DMS 273 (cell line): ENCODE data around the gene PITHD1.
"Not testable (repeated sequence)": the region's sequence is repeated elsewhere in the genome, so short reads cannot be mapped to it uniquely, and the experiment has no call there.

Experiments
- DNase-seq: peaks from one replicate; lab custom pipeline; 2025; ENCODE audit not compliant: unreplicated experiment; lab: John Stamatoyannopoulos, UW

The PITHD1 gene

GRCh38 chr1:23772854-23773242 is 5.4 kb upstream of the PITHD1 start:
- no peak for DNase-seq

GRCh38 chr1:23774174-23774880 is 3.9 kb upstream of the PITHD1 start:
- peak; percentile 23 for DNase-seq

GRCh38 chr1:23776217-23776616 is 2.0 kb upstream of the PITHD1 start:
- DNase-seq = no peak

GRCh38 chr1:23779826-23780371 is 1.7 kb downstream of the PITHD1 start:
- DNase-seq = no peak

GRCh38 chr1:23783141-23783540 is 4.9 kb downstream of the PITHD1 start:
- not testable (repeated sequence) for DNase-seq

- no peak for DNase-seq
Observed at GRCh38 chr1:23784846-23785245, 6.6 kb downstream of the PITHD1 start.

- DNase-seq = no peak
Observed at GRCh38 chr1:23787701-23788100, 9.5 kb downstream of the PITHD1 start.

- DNase-seq = no peak
Observed at GRCh38 chr1:23788695-23789094, 10.5 kb downstream of the PITHD1 start.

- peak; percentile 96 for DNase-seq
Observed at GRCh38 chr1:23790696-23791515, 12.7 kb downstream of the PITHD1 start, which contains the start of gene LYPLA2. Gene LYPLA2, plus strand, starts transcription at chr1:23791145. Its CDS starts 1,538 bp downstream, at chr1:23792683.

- peak; percentile 59 for DNase-seq
Observed at GRCh38 chr1:23791516-23792047, 13.4 kb downstream of the PITHD1 start.

- no peak for DNase-seq
Observed at GRCh38 chr1:23792151-23792945, 14.1 kb downstream of the PITHD1 start.

GRCh38 chr1:23793018-23793781 is 15.0 kb downstream of the PITHD1 start:
- peak; percentile 90 for DNase-seq

GRCh38 chr1:23793861-23794731 is 15.9 kb downstream of the PITHD1 start:
- DNase-seq = no peak

GRCh38 chr1:23794732-23795182 is 16.5 kb downstream of the PITHD1 start:
- not testable (repeated sequence) for DNase-seq

GRCh38 chr1:23795676-23796465 is 17.7 kb downstream of the PITHD1 start:
- DNase-seq = no peak

- DNase-seq = no peak
Observed at GRCh38 chr1:23796466-23797271, 18.5 kb downstream of the PITHD1 start.
